ENCODE results near the gene ELOVL3.

GRCh38 chr10:102185811-102186527 lies 40.1 kb upstream of the ELOVL3 start:
- TF ChIP-seq, protein P1, sequence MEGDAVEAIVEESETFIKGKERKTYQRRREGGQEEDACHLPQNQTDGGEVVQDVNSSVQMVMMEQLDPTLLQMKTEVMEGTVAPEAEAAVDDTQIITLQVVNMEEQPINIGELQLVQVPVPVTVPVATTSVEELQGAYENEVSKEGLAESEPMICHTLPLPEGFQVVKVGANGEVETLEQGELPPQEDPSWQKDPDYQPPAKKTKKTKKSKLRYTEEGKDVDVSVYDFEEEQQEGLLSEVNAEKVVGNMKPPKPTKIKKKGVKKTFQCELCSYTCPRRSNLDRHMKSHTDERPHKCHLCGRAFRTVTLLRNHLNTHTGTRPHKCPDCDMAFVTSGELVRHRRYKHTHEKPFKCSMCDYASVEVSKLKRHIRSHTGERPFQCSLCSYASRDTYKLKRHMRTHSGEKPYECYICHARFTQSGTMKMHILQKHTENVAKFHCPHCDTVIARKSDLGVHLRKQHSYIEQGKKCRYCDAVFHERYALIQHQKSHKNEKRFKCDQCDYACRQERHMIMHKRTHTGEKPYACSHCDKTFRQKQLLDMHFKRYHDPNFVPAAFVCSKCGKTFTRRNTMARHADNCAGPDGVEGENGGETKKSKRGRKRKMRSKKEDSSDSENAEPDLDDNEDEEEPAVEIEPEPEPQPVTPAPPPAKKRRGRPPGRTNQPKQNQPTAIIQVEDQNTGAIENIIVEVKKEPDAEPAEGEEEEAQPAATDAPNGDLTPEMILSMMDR (conservative IDR thresholded peaks at IDR 0.05; ENCODE audit: low read depth in 2 of 2): no peak
- no peak for TF ChIP-seq JUNB (IDR thresholded peaks at IDR 0.05; ENCODE audit: unreplicated experiment)

All from GM23338 (cell line).